ENCODE results near the gene EVA1A.
A peak's percentile ranks its signal among the peaks of the same experiment; 100 is the strongest.

Gene EVA1A, protein sequence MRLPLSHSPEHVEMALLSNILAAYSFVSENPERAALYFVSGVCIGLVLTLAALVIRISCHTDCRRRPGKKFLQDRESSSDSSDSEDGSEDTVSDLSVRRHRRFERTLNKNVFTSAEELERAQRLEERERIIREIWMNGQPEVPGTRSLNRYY

DNA sequence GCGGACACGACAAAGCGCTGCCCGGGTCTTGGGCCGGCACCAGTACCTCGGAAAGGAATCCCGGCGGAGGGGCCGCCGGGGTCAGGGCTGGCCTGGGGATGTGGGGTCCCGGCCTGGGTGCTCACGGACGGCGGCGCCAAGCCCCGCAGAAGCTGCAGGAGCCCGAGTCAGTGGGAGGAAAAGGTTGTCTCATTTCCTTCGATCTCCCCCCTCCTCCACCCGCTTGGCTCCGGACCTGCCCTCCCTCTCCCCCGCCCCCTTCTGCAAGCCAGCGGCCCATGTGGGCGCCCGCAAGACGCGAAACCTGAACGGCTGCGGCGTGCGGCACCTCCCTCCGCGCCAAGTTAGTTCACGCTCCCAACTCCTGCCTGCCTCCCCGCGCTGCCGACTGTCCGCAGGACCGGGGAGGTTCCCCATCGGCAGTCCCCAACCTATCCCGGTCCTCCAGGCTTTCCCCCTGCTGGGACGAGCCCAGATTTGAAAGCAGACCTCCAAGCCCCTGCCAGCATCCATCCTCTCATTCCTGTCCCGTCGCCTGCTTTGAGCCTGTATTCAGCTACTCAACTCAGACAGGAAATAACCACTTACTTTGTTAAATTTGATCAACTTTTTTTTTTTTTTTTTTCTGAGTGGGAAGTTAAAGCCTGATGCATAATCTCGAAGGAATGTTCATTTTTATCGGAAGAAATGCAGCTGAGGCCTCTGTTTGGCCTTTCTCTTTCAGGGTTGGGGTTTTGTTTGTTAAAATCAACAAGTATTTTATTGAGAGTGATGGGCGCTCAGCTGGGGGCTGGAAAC is at the start of gene EVA1A:
Gene EVA1A, minus strand, starts transcription at position 172 of the 798 bp plus-strand sequence. CDS start 42,799 bp downstream, outside the sequence.
- FAIRE-seq (no peak), DNase-seq (ENCODE audit: insufficient read length, low spot score) (no peak)

DNA sequence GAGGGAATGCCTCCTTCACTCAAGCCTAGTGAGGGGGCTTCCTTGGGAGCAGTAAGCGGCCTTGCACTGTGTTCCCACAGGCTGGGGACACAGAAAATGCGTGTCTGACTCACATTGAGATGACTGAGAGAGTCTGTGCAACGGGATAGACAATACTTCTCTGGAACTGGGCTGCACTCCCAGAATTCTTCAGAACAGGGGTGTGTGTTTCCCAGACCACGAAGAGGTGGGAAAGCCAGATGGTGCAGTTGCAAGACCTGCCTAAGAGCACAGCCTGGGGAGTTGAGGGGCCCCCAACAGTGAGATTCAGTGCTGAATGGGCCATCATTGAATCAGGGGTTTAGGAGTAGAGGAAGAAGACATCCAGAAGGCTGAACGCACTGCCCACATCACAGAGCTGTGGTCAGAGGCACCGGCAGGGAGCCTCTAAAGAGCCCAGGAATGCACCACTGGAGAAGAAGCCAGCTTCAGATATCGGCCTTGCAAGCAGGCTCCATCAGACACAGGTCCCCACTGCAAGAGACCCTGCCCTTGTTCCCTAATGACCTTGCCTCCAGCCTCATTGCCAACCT is 49.3 kb upstream of the EVA1A start:
- DNase-seq (ENCODE audit: insufficient read length, low spot score) (no peak), FAIRE-seq (no peak)

- no peak for FAIRE-seq
- no peak for DNase-seq (ENCODE audit: insufficient read length, low spot score)
These were observed 48.6 kb upstream of the EVA1A start for GRCh38 chr2:75609334-75609689.

DNA sequence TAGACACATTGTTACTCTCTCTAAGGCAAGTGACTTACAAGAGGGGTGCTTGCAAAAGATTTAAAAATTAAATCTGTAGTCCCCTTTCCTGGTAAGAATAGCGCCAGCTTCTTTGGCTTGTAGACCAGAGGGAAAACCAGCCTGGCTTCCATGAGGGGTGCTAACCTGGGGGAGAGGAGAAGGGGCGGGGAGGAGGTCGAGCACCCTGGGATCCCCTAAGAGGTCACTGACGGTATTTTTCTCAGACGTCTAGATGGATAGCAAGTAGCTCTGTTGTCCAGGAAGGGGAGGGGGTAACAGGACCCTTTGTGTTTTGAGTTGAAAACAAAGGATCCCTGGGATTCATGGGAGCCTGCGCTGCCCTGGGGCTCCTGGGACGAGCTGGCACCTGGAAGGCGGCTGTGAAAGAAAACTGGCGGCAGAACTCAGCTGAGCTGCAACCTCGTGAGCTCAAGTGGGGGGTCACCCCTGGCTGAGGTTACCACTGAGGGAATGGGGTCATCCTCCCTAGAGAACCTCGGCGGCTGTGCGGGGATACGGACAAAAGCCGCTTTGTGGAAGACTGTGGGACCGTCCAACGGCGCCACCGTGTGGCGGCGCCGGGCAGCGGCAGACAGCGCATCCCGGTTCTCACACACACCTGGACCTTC is 48.1 kb upstream of the EVA1A start:
- FAIRE-seq (peak; percentile 47), DNase-seq (ENCODE audit: insufficient read length, low spot score) (peak; percentile 59)

DNA sequence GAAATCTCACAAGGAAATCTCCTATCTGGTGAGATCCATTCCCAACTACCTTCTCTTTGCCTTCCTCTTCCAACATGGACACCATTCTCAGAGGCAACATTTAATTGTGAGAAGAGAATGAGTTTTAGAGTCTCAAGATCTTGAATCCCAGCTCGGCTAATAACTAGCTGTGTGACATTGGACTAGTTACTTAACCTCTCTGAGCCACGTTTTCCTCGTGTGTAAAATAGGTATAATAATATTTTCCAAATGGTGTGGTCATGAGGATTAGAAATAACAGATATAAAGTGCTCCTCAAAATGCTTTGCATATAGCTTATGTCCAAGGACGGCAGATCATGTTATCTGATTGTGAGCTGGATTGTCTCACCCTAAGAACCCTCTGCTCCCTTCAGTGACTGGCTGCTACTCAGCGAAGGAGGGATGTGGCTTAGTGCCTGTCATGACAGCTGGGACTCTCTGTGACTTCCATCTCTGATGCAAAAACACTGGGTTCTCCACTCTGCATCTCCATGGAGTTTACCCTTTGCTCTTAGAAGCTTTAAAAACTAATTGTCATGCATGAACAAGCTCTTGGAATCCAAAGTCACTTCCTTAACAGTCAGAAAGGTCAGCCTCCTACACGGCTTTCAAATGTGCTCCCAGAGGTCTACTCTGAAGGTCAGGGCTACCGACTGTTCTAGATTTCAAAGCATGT is 47.4 kb upstream of the EVA1A start:
- FAIRE-seq, result no peak
- DNase-seq (ENCODE audit: insufficient read length, low spot score), result no peak

DNA sequence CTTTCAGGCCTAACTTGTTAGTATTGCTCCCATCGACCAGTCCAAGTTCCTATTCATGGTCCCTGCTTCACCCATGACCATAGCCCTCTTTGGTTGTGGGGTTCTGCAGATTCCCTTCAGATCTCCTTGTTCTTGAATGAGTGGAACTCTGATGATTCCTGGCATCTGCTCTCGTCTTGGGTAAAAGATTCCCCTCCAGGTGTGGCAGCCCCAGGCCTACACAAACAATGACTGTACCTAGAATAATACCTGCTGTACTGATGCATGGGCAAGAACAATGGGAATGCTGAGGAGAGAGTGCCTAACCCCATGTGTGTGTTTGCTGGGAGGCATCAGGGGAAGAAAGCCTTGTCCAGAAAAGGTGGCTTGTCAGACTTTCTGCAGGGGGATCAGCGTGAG is 46.7 kb upstream of the EVA1A start:
- FAIRE-seq (no peak), DNase-seq (ENCODE audit: insufficient read length, low spot score) (no peak)

DNA sequence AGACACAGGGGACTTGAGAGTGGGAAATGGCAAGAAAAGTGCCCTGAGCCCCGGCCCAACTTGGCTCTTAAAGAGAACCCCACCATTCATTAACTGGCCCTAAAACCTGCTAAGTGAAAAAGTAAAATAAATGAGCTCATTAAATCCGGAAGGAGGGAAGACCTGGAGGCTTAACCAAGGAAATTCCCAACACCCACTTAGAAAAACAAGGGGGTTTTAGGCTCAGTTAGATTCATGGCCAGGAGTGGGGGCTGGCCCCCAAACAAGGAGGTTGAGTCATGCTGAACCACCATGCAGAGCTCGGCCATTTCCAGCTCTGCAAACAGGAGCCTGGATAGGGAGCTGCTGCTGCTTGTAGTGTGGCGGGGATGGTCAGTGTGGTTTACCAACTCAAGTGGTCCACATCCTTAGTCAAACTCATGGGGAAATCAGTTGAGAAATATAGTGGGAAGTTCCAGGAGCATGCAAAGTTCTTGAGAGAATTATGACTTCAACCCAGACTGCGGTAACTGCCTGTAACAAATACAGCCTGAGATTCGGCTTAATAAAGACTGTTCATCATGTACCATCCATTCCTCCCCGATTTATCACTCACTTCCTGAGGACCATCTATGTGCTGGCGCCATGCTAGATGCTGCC is 46.1 kb upstream of the EVA1A start:
- DNase-seq (ENCODE audit: insufficient read length, low spot score), result no peak
- no peak for FAIRE-seq

DNA sequence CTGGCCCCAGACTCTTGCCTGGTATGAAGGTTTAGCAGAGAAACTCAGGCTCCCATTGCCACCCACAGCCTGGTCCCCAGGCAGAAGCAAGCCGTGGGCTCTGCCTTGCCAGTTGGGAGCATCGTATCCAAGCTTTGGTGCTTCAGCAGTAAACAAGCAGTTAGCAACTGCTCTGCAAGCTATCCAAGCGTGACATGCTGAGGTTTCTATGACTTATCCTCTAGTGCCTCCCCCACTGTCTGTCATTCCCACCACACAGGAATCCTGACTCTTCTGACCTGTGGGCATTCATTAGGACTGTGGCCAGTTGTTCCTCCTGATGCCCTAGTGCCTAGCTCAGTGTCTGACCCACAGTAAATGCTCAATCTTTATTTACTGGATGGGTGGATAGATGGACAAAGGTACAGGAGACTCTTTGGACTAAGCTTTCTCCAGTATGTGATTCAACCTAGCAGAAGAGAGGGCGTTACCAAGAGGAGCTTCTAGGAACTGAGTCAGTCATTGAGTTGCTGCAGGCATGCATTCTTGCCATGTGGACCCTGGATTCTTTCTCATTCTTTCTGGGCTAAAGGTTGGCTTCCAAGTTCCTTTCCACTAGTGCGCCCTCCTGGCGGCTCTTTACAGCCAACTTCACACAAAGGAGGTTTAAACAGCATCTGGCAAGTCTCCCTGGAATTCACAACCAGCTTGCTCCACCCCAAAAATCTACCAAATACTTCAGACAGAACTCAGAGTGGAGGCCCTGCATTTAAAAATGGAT is 45.2 kb upstream of the EVA1A start:
- FAIRE-seq, result no peak
- no peak for DNase-seq (ENCODE audit: insufficient read length, low spot score)

DNA sequence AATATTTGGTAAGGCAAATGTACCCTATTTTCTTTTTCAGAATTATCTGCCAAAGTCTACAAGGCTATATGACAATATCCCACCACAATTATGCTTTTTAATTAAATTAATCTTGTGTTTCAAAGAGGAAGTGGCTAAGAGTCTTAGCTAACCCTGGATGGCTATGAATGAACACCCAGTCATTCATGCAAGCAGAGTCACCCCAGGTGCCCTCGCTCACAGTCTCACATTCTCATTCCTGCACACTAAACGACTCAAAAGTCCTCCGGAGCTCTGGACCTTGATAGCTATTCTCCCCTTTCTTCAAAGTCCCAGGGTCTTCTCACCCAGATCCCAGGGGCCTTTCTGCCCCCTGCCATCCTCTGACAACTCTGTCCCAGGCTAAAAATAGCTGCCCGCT is 43.7 kb upstream of the EVA1A start:
- DNase-seq (ENCODE audit: insufficient read length, low spot score), result no peak
- no peak for FAIRE-seq

GRCh38 chr2:75603477-75603876 is 42.7 kb upstream of the EVA1A start:
- DNase-seq (ENCODE audit: insufficient read length, low spot score) (no peak), FAIRE-seq (no peak)

DNA sequence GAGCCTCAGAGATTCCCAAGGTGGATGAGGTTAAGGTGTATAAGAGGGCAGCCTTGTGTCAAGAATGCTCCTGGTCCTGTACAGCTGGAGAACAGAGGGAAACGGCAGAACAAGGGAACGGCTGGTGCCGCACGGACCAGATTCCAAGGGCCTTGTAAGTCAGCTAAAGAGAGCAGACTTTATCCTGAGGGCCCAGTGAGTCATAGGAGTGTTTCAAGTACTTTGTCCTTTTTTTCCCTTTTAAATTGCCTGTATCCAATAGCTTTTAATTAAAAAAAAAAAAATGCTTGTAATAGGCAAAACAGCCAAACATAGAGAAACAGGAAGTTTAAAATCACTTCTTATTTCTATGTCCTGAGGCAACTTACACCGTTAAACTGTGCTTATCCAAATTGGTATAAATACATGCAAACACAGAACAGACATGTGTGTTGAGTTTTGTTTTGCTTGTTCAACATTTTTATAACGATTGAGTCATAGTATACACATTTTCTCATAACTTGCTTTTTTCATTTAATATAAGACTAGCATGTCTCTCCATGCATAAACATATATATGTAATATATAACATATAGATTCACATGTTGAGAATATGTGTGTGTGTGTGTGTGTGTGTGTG is 42.1 kb upstream of the EVA1A start:
- FAIRE-seq (no peak), DNase-seq (ENCODE audit: insufficient read length, low spot score) (no peak)

- FAIRE-seq (no peak), DNase-seq (ENCODE audit: insufficient read length, low spot score) (no peak)
These were observed 39.8 kb upstream of the EVA1A start for GRCh38 chr2:75600461-75601011.

GRCh38 chr2:75598589-75599155 is 37.9 kb upstream of the EVA1A start:
- DNase-seq (ENCODE audit: insufficient read length, low spot score) (no peak), FAIRE-seq (no peak)

DNA sequence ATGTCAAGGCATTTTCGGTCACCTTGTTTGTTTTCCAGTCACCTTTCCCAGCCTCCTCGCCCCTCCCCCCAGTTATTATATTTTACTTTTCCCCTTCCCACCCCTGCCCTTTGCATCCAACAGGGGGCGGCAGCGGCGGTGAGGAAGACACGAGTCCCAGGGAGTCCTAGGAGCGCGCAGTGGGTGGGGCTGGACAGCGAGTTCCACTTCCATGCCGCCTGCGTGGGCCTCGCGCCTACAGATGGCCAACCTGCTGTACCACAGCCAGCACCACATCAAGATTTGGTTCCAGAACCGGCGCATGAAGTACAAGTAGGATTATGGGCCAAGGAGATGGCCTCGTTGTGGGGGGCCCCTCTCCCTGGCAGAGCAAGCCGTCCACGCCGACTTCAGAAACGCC is 37.2 kb upstream of the EVA1A start:
- DNase-seq (ENCODE audit: insufficient read length, low spot score), result no peak
- FAIRE-seq, result no peak

GRCh38 chr2:75596784-75597183 is 36.0 kb upstream of the EVA1A start:
- FAIRE-seq (no peak), DNase-seq (ENCODE audit: insufficient read length, low spot score) (no peak)

GRCh38 chr2:75595541-75596395 is 35.0 kb upstream of the EVA1A start:
- DNase-seq (ENCODE audit: insufficient read length, low spot score), result no peak

DNA sequence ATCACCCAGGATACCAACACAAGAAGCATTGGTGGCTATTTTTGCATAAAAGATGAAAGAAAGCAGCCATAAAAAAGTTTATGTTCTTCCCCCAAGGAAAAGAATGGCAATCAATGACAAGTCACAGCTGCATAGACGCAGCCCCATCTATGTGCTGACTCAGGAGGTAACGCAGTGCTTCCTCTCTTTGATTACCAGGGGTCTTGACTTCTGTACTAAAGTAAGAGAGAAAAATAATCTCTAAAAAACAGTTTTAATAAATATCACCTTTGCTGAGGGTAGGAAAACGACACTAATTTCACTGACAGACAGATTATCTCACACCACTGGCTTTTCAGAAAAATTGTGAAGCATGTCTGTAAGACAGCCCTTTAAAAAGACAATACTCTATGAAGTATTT is 33.9 kb upstream of the EVA1A start:
- no peak for FAIRE-seq
- no peak for DNase-seq (ENCODE audit: insufficient read length, low spot score)

More at GRCh38 chr2:75595541-75596395, 35.0 kb upstream of the EVA1A start:
- FAIRE-seq, result no peak

GRCh38 chr2:75592888-75593287 is 32.1 kb upstream of the EVA1A start:
- FAIRE-seq, result no peak
- no peak for DNase-seq (ENCODE audit: insufficient read length, low spot score)

All from GM19239 (cell line).